GM15510 (cell line): ENCODE measurements around the gene CIDEB.

Experiments
- POLR2A ChIP-seq: IDR thresholded peaks from 3 replicates; pipeline ENCODE4 v1.6.1; 2011; ENCODE audit warnings: borderline replicate concordance; ENCODE audit not compliant: insufficient read length; ENCODE audit errors: extremely low read depth

The CIDEB gene

GRCh38 chr14:24335461-24336171, 27.8 kb upstream of the CIDEB start:
- TF ChIP-seq POLR2A: no peak

DNA sequence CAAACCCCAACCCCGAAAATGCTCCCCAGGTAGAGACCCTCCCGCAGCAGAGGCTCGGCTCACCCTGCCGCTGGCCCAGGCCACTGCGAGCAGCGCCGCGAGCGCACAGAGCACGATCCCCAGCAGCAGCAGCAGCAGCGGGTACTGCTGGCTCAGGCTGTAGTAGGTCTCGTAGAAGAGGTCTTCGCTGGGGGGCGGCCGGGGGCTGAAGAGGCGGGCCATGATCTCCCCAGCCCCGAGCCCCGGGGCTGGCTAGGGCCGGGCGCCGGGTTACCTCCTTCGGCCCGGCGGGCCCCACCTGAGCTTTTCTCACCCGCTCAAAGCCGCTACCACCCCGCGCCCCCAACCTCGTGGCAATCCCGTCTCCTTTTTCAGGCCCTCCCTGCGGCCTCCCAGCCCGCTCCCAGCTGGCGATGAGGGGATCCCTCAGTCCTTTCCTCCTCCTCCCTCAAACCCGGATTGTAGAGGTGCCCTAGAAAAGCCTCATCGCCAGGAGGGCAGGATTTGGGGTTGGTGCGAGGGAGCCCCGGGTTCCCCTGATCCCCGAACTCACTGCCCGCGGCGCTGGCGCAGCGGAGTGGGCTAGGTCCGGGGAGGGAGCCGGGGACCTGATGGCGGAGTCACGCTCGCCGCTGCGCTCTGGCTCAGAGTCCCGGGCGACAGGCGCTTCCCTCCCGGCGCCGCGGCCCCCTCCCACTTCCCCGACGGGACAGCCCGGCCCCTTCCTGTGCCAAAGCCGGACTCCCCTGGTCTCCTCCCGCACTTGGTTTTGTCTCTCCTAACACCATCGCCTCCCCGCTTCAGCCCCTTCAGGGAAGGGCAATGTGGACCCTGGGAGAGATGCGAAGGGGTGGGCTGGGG, 26.9 kb upstream of the CIDEB start, which contains the start of gene ADCY4:
ADCY4 (minus strand) TSS at position 641 of the 861 bp plus-strand sequence; CDS start at position 222, 419 bp downstream.
- TF ChIP-seq POLR2A: no peak

DNA sequence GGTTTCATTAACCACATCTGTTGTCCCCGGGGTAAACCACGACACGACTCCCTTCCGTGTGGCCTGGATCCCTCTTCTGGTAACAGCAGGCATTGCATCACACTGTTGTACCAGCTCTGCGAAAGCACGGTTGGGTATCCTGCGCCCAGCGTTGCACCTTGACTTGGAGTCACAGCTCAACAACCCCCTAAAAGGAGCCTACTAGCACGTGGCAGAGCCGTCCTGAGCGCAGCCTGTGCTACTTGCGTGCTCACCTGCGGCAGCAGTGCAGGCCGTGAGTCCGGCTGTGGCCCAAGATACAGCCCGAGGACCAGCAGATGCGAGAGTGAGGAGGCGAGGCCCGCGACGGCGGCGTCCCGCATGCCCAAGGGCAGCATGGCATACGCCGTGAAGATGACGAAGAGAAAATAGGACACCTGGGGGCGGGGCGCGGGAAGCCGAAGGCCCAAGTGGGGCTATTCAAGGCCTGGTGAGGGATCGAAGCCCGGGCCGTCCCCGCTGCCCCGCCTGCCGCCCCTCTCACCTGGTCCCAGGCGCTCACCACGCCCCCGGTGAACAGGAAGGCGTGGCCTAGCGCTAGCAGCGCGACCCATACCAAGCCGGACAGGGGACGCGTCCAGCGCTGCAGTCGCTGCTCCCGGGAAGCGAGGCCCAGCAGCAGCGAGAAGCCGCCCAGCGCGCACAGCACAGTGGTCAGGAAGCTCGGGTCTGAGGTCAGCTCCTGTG, 24.7 kb upstream of the CIDEB start:
- TF ChIP-seq POLR2A: no peak

DNA sequence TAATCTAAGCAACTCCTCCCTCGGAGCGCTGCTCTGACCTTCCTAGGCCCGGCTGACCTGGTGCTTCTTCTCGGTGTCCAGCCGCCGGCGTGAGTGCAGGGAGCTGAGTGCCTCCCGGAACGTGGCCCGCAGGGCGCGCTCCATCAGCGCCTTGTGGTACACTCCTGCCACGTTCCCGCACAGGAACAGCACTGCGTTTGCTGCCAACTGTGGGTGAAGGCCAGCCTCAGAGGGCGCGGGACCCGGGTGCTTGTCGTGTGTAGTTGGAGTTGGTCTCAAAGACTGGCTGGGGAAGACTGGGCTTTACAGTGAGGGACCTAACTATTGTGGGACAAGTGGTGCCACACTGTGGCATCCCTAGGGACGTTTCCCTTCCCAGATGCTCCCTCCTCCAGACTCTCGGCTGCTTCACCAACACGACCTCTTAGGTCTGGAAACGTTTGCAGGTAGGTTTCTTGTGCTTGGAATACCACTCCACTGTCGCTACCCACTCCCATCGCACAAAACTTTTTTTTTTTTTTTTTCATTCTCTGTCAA, 24.0 kb upstream of the CIDEB start:
- TF ChIP-seq POLR2A: no peak

GRCh38 chr14:24330973-24331674, 23.3 kb upstream of the CIDEB start:
- TF ChIP-seq POLR2A: no peak

DNA sequence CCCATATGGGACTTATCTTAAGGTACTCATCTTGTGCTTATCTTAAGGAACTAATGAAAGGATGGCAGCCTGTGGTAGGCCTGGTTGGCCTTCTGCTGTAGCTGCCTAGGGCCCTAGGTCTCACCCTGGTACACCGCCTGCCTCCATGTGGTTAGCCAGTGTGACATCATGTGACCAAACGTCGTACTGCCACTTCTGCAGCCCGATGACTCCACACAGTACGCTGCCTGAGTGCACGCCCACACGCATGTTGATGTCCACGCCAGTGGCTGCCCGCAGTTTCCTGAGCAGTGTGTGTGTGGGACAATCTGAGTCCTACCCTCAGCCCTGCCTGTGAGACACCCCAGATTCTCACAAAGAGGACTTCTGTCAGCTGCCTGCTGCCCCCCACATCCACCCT, 22.0 kb upstream of the CIDEB start:
- no peak for TF ChIP-seq POLR2A

DNA sequence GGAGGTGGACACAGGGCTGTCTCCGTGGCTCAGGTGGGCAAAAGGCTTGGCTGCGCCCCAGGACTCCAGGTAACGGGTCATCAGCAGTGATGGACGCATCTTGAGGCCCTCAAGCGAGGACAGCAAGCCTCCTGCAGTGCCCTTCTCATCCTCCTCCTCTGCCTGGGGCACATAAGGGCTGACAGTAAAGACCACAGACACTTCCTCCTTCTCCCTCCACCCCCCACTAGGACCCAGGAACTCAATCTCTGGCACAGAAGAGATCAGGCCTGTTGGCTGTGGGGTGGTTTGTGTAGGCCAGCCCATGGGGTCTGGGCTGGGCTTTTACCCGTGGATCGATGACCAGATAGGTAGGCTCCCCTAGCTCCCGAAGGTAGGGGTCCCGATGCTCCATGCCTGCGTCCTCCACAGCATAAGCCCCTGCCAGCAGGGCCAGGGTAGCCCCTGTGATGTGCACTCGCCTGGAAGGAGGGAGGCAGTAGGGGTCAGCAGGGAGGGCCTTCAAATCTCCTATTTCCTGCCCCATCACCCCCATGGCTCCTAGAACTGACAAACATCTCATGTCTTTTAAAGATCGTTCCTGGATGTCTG, 21.4 kb upstream of the CIDEB start:
- no peak for TF ChIP-seq POLR2A

GRCh38 chr14:24327303-24327702, 19.5 kb upstream of the CIDEB start:
- no peak for TF ChIP-seq POLR2A

- no peak for TF ChIP-seq POLR2A
Measured at GRCh38 chr14:24325963-24326362, 18.2 kb upstream of the CIDEB start.

- no peak for TF ChIP-seq POLR2A
Measured at GRCh38 chr14:24325041-24325530, 17.3 kb upstream of the CIDEB start.

- no peak for TF ChIP-seq POLR2A
Measured at GRCh38 chr14:24324024-24324423, 16.2 kb upstream of the CIDEB start.

DNA sequence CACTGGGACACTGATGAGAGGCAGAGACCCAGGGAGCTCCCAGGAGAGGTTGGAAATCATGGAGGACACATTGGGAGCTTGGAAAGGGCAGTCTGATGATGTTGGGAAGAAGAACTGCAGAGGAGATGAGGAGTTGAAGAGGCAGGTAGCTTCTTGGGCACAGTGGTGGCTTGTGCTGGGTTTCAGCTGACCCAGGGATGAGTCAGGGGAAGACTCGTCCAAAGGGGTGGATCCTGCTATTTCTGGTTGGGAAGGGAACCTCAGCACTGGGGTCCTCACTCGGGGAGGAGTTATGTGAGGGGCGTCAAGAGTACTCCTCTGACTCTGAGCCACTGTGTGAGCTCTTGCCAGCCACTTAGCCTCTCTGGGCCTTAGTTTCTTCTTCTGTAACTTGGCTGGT, 15.6 kb upstream of the CIDEB start:
- no peak for TF ChIP-seq POLR2A

DNA sequence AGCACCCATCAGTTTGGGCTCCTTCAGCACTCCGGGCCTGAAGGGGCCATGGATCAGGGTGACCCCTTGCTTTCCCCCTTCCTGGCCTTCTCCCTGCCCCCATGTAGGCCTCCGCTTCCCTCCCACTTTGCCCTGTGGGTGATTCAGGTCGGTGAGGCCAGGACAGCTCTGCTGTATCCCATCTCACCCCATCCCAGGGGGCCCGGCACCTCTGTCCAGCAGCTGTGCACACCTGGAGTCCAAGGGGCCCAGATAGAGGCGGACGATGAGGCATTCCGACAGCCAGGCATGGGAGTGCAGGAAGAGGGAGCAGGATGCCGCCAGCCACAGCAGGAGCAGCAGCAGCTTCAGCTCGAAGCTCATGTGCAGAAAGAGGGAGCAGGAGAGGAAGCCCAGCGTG, 14.9 kb upstream of the CIDEB start:
- TF ChIP-seq POLR2A: no peak
